Liver (tissue), 9 donors: Measurements from ENCODE around the gene CAGE1. TPM values are rescaled to one million over a fixed set of nuclear protein-coding genes. Genes with fewer than 3 reads are reported as not detected.
A peak's percentile ranks its signal among the peaks of the same experiment; 100 is the strongest.
"Not testable (repeated sequence)": the region's sequence is repeated elsewhere in the genome, so short reads cannot be mapped to it uniquely, and the experiment has no call there.

ENCODE experiments used
- DNase-seq: peaks from one replicate; pipeline ENCODE4 v3.0.0-alpha.2; 2017; ENCODE audit warnings: low spot score
- H3K27ac ChIP-seq, 2 donors: one replicate each; pipeline ENCODE4 v1.7.0; 2013; ENCODE audit warnings: inconsistent platforms in 2 of 2, low read length in 2 of 2, control low read depth in 1 of 2, low read depth in 1 of 2, mild to moderate bottlenecking in 1 of 2
- H3K27me3 ChIP-seq, 4 donors: one replicate each; pipeline versions ENCODE4 v1.6.1 to v1.7.0; 2013; ENCODE audit warnings: low read length in 3 of 4, inconsistent platforms in 1 of 4, mild to moderate bottlenecking in 1 of 4, moderate library complexity in 1 of 4; ENCODE audit not compliant: control insufficient read depth in 4 of 4, insufficient read depth in 4 of 4
- H3K36me3 ChIP-seq, 4 donors: one replicate each; pipeline versions ENCODE4 v1.6.1 to v1.7.0; 2013; ENCODE audit warnings: low read length in 3 of 4, mild to moderate bottlenecking in 3 of 4, low read depth in 1 of 4, moderate library complexity in 1 of 4; ENCODE audit not compliant: control insufficient read depth in 4 of 4, insufficient read depth in 3 of 4
- H3K4me1 ChIP-seq, 4 donors: one replicate each; pipeline versions ENCODE4 v1.6.1 to v1.7.0; 2013; ENCODE audit warnings: low read length in 3 of 4, mild to moderate bottlenecking in 3 of 4, moderate library complexity in 1 of 4; ENCODE audit not compliant: control insufficient read depth in 4 of 4, insufficient read depth in 4 of 4
- H3K4me3 ChIP-seq, 3 donors: one replicate each; pipeline versions ENCODE4 v1.6.1 to v1.7.0; 2013; ENCODE audit warnings: low read length in 3 of 3, control low read depth in 1 of 3, low read depth in 1 of 3, mild to moderate bottlenecking in 1 of 3
- H3K9ac ChIP-seq, 2 donors: one replicate each; pipeline ENCODE4 v1.7.0; 2013; ENCODE audit warnings: low read length in 2 of 2, mild to moderate bottlenecking in 2 of 2, moderate library complexity in 2 of 2, control low read depth in 1 of 2, low read depth in 1 of 2
- H3K9me3 ChIP-seq, 4 donors: one replicate each; pipeline versions ENCODE4 v1.6.1 to v1.7.0; 2013; ENCODE audit warnings: low read length in 3 of 4; ENCODE audit not compliant: control insufficient read depth in 4 of 4
- ATF3 ChIP-seq: IDR thresholded peaks from 2 replicates; pipeline ENCODE4 v1.6.1; 2016; ENCODE audit warnings: antibody characterized with exemption
- FOXA1 ChIP-seq: IDR thresholded peaks from 2 replicates; pipeline ENCODE4 v1.6.1; 2016; ENCODE audit warnings: antibody characterized with exemption
- GABPA ChIP-seq, 2 donors: IDR thresholded peaks in 1 of 2; conservative IDR thresholded peaks in 1 of 2; 2 replicates each; pipeline ENCODE4 v1.6.1; 2016; ENCODE audit warnings: antibody characterized with exemption in 2 of 2, mild to moderate bottlenecking in 1 of 2, moderate library complexity in 1 of 2
- HNF4A ChIP-seq, 2 donors: conservative IDR thresholded peaks; 2 replicates each; pipeline ENCODE4 v1.6.1; 2016; ENCODE audit warnings: antibody characterized with exemption in 2 of 2, mild to moderate bottlenecking in 2 of 2
- HNF4G ChIP-seq: IDR thresholded peaks from 2 replicates; pipeline ENCODE4 v1.6.1; 2016; ENCODE audit warnings: antibody characterized with exemption
- JUND ChIP-seq, 2 donors: IDR thresholded peaks; 2 replicates each; pipeline ENCODE4 v1.6.1; 2016; ENCODE audit warnings: antibody characterized with exemption in 2 of 2
- MAX ChIP-seq: IDR thresholded peaks from 2 replicates; pipeline ENCODE4 v1.6.1; 2016; ENCODE audit warnings: antibody characterized with exemption
- NR2F2 ChIP-seq: IDR thresholded peaks from 2 replicates; pipeline ENCODE4 v1.6.1; 2016; ENCODE audit warnings: antibody characterized with exemption
- RAD21 ChIP-seq, 2 donors: IDR thresholded peaks; 2 replicates each; pipeline ENCODE4 v1.6.1; 2016; ENCODE audit warnings: antibody characterized with exemption in 2 of 2, mild to moderate bottlenecking in 2 of 2
- REST ChIP-seq: IDR thresholded peaks from 2 replicates; pipeline ENCODE4 v1.6.1; 2016; ENCODE audit warnings: antibody characterized with exemption, mild to moderate bottlenecking
- SP1 ChIP-seq: IDR thresholded peaks from 2 replicates; pipeline ENCODE4 v1.6.1; 2018; ENCODE audit warnings: antibody characterized with exemption, mild to moderate bottlenecking
- TAF1 ChIP-seq: conservative IDR thresholded peaks from 2 replicates; pipeline ENCODE4 v1.6.1; 2016; ENCODE audit warnings: antibody characterized with exemption, mild to moderate bottlenecking
- YY1 ChIP-seq: IDR thresholded peaks from 2 replicates; pipeline ENCODE4 v1.6.1; 2016; ENCODE audit warnings: antibody characterized with exemption, mild to moderate bottlenecking
- WGBS: extraction: QIAGEN DNeasy Blood & Tissue Kit; methylation state at CpG from one replicate; pipeline ENCODE4 v1.1.7; 2013; 5-methylcytosine and 5-hydroxymethylcytosine counted together
- polyA plus RNA-seq, 2 donors: library from polyadenylated mRNA; stranded (reverse) in 1 of 2; unstranded in 1 of 2; fragments of 200-250 nt in 1 of 2; fragments of >200 nt in 1 of 2; fragmentation: Nextera tagmentation in 1 of 2; extraction: Ambion mirVana in 1 of 2; gene quantifications; one replicate each; pipeline versions ENCODE4 v1.2.1 to v1.2.3, GENCODE V29; 2013 to 2015
- total RNA-seq, 2 donors: library from RNA; depleted of rRNA; stranded (reverse); fragments of >200 nt; gene quantifications; one replicate each; pipeline ENCODE4 v1.2.3, GENCODE V29; 2014
- TF ChIP-seq, protein P1 (sequence below): fragments of 150-350 bp; IDR thresholded peaks from 2 replicates; pipeline ENCODE4 v1.5.1; 2017; ENCODE audit warnings: improper control_type of control experiment, low read depth, low read length; ENCODE audit not compliant: missing input control
- donor health status: healthy.
- donor health status: healthy.
- donor health status: healthy.
- donor health status: healthy.
- donor health status: healthy.

Gene CAGE1
- total and polyA plus RNA-seq, 4 donors, result 0.08 TPM; not detected in 3

DNA sequence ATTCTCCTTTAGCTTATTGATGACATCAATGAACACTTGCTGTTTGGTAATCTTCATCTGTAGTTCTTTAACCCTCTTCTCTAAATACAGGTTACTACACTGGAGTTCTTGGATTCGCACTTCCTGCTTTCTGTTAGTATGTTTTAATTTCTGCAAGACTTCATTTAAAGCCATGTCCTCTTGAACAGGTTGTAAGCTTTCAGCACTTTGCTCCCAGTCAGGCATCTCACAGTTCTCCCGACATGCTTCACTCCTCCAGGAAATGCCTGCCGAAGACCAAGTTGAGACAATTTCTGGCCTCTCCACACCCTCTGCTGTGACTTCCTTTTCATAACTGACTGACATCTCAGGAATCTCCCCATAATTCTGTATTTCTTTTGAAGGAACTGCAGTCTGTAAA lies 15.8 kb downstream of the CAGE1 start:
- DNase-seq, result no peak
- H3K9ac ChIP-seq, result peak overlapping the region in 1 of 2 donors; percentile 13
- TF ChIP-seq GABPA (IDR thresholded peaks at IDR 0.05 in 1 of 2, conservative IDR thresholded peaks at IDR 0.05 in 1 of 2), result no peak
- H3K4me1 ChIP-seq, result no peaks in the 10 kb centered on the region
- H3K36me3 ChIP-seq, result no peaks in the 10 kb centered on the region
- no peak overlapping the region for H3K27ac ChIP-seq
- no peaks in the 10 kb centered on the region for H3K9me3 ChIP-seq
- WGBS, result 65% methylated on average over 3 of the region's 3 CpGs
- H3K27me3 ChIP-seq, result no peaks in the 10 kb centered on the region
- H3K4me3 ChIP-seq, result no peak overlapping the region

DNA sequence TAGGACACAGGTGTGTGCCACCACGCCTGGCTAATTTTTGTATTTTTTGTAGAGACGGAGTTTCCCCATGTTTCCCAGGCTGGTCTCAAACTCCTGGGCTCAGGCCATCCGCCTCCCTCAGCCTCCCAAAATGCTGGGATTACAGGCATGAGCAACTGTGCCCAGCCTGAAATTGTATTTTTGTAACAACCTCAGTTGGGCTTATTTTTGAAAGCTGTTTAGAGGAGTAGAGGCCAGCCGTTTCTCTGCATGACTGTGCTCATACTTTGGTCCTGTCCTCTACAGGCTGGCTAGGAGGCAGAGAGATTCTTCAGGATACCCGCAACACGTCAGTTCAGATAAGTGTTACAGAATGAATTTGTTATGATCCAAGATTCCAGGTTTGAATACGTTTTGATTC lies 22.1 kb downstream of the CAGE1 start:
- H3K4me3 ChIP-seq, result no peak overlapping the region
- no peak for TF ChIP-seq HNF4A (conservative IDR thresholded peaks at IDR 0.05)
- TF ChIP-seq MAX, result no peak
- no peak for TF ChIP-seq FOXA1
- no peak for TF ChIP-seq GABPA (IDR thresholded peaks at IDR 0.05 in 1 of 2, conservative IDR thresholded peaks at IDR 0.05 in 1 of 2)
- no peak for TF ChIP-seq RAD21 (IDR thresholded peaks at IDR 0.05)
- TF ChIP-seq, protein P1, sequence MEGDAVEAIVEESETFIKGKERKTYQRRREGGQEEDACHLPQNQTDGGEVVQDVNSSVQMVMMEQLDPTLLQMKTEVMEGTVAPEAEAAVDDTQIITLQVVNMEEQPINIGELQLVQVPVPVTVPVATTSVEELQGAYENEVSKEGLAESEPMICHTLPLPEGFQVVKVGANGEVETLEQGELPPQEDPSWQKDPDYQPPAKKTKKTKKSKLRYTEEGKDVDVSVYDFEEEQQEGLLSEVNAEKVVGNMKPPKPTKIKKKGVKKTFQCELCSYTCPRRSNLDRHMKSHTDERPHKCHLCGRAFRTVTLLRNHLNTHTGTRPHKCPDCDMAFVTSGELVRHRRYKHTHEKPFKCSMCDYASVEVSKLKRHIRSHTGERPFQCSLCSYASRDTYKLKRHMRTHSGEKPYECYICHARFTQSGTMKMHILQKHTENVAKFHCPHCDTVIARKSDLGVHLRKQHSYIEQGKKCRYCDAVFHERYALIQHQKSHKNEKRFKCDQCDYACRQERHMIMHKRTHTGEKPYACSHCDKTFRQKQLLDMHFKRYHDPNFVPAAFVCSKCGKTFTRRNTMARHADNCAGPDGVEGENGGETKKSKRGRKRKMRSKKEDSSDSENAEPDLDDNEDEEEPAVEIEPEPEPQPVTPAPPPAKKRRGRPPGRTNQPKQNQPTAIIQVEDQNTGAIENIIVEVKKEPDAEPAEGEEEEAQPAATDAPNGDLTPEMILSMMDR, result no peak
- TF ChIP-seq YY1, result no peak
- TF ChIP-seq TAF1, result no peak
- TF ChIP-seq ATF3, result no peak
- no peak for TF ChIP-seq JUND (IDR thresholded peaks at IDR 0.05)
- no peak for TF ChIP-seq REST
- no peak for TF ChIP-seq NR2F2
- no peak for TF ChIP-seq SP1
- TF ChIP-seq HNF4G, result no peak

GRCh38 chr6:7351916-7352315 lies 37.6 kb downstream of the CAGE1 start:
- not testable (repeated sequence) for H3K9me3 ChIP-seq, H3K4me1 ChIP-seq, H3K27me3 ChIP-seq, DNase-seq, H3K27ac ChIP-seq, H3K36me3 ChIP-seq, H3K4me3 ChIP-seq, H3K9ac ChIP-seq
- 61% methylated on average over 3 of the region's 3 CpGs for WGBS

More for the DNA sequence above, 22.1 kb downstream of the CAGE1 start:
- Histone ChIP-seq H3K9me3 (no peaks in the 10 kb centered on the region), H3K27ac (no peak overlapping the region), H3K9ac (no peak overlapping the region), H3K36me3 (no peaks in the 10 kb centered on the region), H3K27me3 (no peaks in the 10 kb centered on the region), H3K4me1 (no peaks in the 10 kb centered on the region)
- 89% methylated on average over 7 of the region's 7 CpGs for WGBS
- DNase-seq, result no peak

- H3K36me3 ChIP-seq, H3K27ac ChIP-seq, DNase-seq, H3K27me3 ChIP-seq, H3K4me1 ChIP-seq, H3K9ac ChIP-seq, H3K9me3 ChIP-seq, H3K4me3 ChIP-seq: not testable (repeated sequence)
- WGBS, result 85% methylated on average over 1 of the region's 1 CpG
Measured at GRCh38 chr6:7350591-7350990, 39.0 kb downstream of the CAGE1 start.

DNA sequence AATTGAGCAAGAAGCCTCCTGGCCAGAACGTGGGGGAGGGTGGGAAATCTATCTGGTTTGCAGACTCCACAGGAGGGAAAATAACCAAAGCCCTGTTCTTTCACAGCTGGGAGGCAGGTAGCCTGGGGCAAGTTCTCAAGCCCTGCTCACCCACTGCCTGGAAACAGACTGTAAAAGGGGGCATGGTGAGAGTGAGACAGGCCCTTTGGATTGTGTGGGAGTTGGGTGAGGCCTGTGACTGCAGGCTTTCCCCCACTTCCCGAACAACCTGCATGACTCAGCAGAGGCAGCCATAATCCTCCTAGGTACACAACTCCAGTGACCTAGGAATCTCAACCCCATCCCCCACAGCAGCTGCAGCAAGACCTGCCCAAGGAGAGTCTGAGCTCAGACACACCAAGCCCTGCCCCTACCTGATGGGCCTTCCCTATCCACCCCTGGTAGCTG lies 42.0 kb downstream of the CAGE1 start:
- DNase-seq, H3K36me3 ChIP-seq, H3K9me3 ChIP-seq, H3K9ac ChIP-seq, H3K4me3 ChIP-seq, H3K27me3 ChIP-seq, H3K4me1 ChIP-seq, H3K27ac ChIP-seq: not testable (repeated sequence)
- WGBS, result 61% methylated on average over 2 of the region's 2 CpGs
